Measurements from ENCODE around the gene CDSN. TPM values are rescaled to one million over a fixed set of nuclear protein-coding genes. Genes with fewer than 3 reads are reported as not detected.

CDSN gene
- total RNA-seq, 2 experiments from 2014 or later, result not detected

- ChIA-PET CTCF (interaction anchor here (0.8 kb wide), 1 partner anchor 266 kb away, joined by 3 read pairs; no protein-coding TSS in a partner anchor), POLR2A (no interaction called here)
Measured at GRCh38 chr6:31094389-31094881, 25.8 kb downstream of the CDSN start.

- CTCF ChIA-PET, result interaction anchor here (0.7 to 4.4 kb wide), 4 partner anchors 13 to 580 kb away, joined by 3 to 18 read pairs (median 4); no protein-coding TSS in a partner anchor
- POLR2A ChIA-PET, result no interaction called here
Measured at GRCh38 chr6:31092769-31093505, 27.3 kb downstream of the CDSN start.

GRCh38 chr6:31092238-31092637 lies 28.0 kb downstream of the CDSN start:
- ChIA-PET CTCF (interaction anchor here (0.7 to 4.4 kb wide), 2 partner anchors 13 to 580 kb away, joined by 3 to 18 read pairs; no protein-coding TSS in a partner anchor), POLR2A (no interaction called here)

GRCh38 chr6:31091680-31092079 lies 28.6 kb downstream of the CDSN start:
- ChIA-PET CTCF (interaction anchor here (4.4 kb wide), 1 partner anchor 12 kb away, joined by 18 read pairs; no protein-coding TSS in a partner anchor), POLR2A (no interaction called here)

- ChIA-PET CTCF (interaction anchor here (0.8 to 4.4 kb wide), 3 partner anchors 11 to 181 kb away, joined by 3 to 18 read pairs (median 3); no protein-coding TSS in a partner anchor), POLR2A (no interaction called here)
Measured at GRCh38 chr6:31090973-31091364, 29.3 kb downstream of the CDSN start.

GRCh38 chr6:31090275-31090972 lies 29.8 kb downstream of the CDSN start:
- CTCF ChIA-PET, result interaction anchor here (0.8 to 4.4 kb wide), 3 partner anchors 11 to 180 kb away, joined by 3 to 18 read pairs (median 3); no protein-coding TSS in a partner anchor
- POLR2A ChIA-PET, result interaction anchor here (0.6 kb wide), 1 partner anchor 11 kb away, joined by 4 read pairs; no protein-coding TSS in a partner anchor

- CTCF ChIA-PET, result interaction anchor here (0.5 to 6.6 kb wide), 21 partner anchors 9 to 847 kb away, joined by 3 to 34 read pairs (median 3); partner anchors contain the start of genes FLOT1, GTF2H4, MDC1 and PSORS1C1
Measured at GRCh38 chr6:31087494-31088089, 32.7 kb downstream of the CDSN start.

GRCh38 chr6:31086788-31087440 lies 33.3 kb downstream of the CDSN start:
- CTCF ChIA-PET, result interaction anchor here (0.6 to 6.6 kb wide), 19 partner anchors 9 to 408 kb away, joined by 3 to 34 read pairs (median 3); partner anchors contain the start of genes FLOT1, GTF2H4, PSORS1C1 and VARS2
- POLR2A ChIA-PET, result no interaction called here

More at GRCh38 chr6:31087494-31088089, 32.7 kb downstream of the CDSN start:
- POLR2A ChIA-PET, result no interaction called here

- POLR2A ChIA-PET, result no interaction called here
Measured at GRCh38 chr6:31083742-31084354, 36.4 kb downstream of the CDSN start.

GRCh38 chr6:31081872-31082271 lies 38.4 kb downstream of the CDSN start:
- CTCF ChIA-PET, result interaction anchor here (0.7 to 6.6 kb wide), 3 partner anchors 167 to 293 kb away, joined by 3 to 34 read pairs (median 4); partner anchors contain the start of gene VARS2
- POLR2A ChIA-PET, result no interaction called here

More at GRCh38 chr6:31083742-31084354, 36.4 kb downstream of the CDSN start:
- CTCF ChIA-PET, result interaction anchor here (0.9 to 6.6 kb wide), 4 partner anchors 16 to 240 kb away, joined by 3 to 34 read pairs (median 3); partner anchors contain the start of gene VARS2

GRCh38 chr6:31079656-31080261 lies 40.5 kb downstream of the CDSN start:
- CTCF ChIA-PET, result interaction anchor here (0.6 to 3.6 kb wide), 19 partner anchors 10 to 424 kb away, joined by 3 to 38 read pairs (median 4); partner anchors contain the start of genes MUC22 and VARS2

GRCh38 chr6:31076611-31077010 lies 43.6 kb downstream of the CDSN start:
- CTCF ChIA-PET, result interaction anchor here (0.8 kb wide), 1 partner anchor 56 kb away, joined by 3 read pairs; no protein-coding TSS in a partner anchor
- POLR2A ChIA-PET, result no interaction called here

More at GRCh38 chr6:31079656-31080261, 40.5 kb downstream of the CDSN start:
- POLR2A ChIA-PET, result interaction anchor here (1.0 kb wide), 1 partner anchor 166 kb away, joined by 5 read pairs; the partner anchor contains the start of gene VARS2

GRCh38 chr6:31075528-31075927 lies 44.7 kb downstream of the CDSN start:
- ChIA-PET POLR2A (no interaction called here), CTCF (no interaction called here)

GRCh38 chr6:31074401-31074800 lies 45.8 kb downstream of the CDSN start:
- ChIA-PET CTCF (interaction anchor here (0.6 kb wide), 1 partner anchor 118 kb away, joined by 4 read pairs; no protein-coding TSS in a partner anchor), POLR2A (no interaction called here)

GRCh38 chr6:31070711-31071197 lies 49.5 kb downstream of the CDSN start:
- CTCF ChIA-PET, result interaction anchor here (3.2 kb wide), 1 partner anchor 9 kb away, joined by 16 read pairs; no protein-coding TSS in a partner anchor
- POLR2A ChIA-PET, result no interaction called here

- CTCF ChIA-PET, result interaction anchor here (0.7 to 3.2 kb wide), 6 partner anchors 11 to 237 kb away, joined by 3 to 16 read pairs (median 6); partner anchors contain the start of gene VARS2
- POLR2A ChIA-PET, result no interaction called here
Measured at GRCh38 chr6:31068669-31069340, 51.4 kb downstream of the CDSN start.

All from activated CD8-positive, alpha-beta memory T cell treated with anti-CD3 and anti-CD28 coated beads for 36 hours (primary cell).